HUES48 (cell line): ENCODE results near the gene DNASE1L3.

Source experiments
- H3K27ac ChIP-seq: one replicate; pipeline ENCODE4 v1.7.0; 2013; ENCODE audit warnings: low read depth, low read length, inconsistent platforms
- H3K27me3 ChIP-seq: 2 replicates; pipeline ENCODE4 v1.6.1; 2013; ENCODE audit warnings: mild to moderate bottlenecking, low read length; ENCODE audit not compliant: control insufficient read depth, insufficient read depth
- H3K36me3 ChIP-seq: 2 replicates; pipeline ENCODE4 v1.6.1; 2013; ENCODE audit warnings: low read length; ENCODE audit not compliant: control insufficient read depth, insufficient read depth
- H3K4me1 ChIP-seq: 2 replicates; pipeline ENCODE4 v1.6.1; 2013; ENCODE audit warnings: mild to moderate bottlenecking, low read length; ENCODE audit not compliant: control insufficient read depth, insufficient read depth
- H3K4me3 ChIP-seq: 2 replicates; pipeline ENCODE4 v1.5.1; 2013; ENCODE audit warnings: mild to moderate bottlenecking, low read depth, low read length
- H3K9ac ChIP-seq: 2 replicates; pipeline ENCODE4 v1.6.1; 2013; ENCODE audit warnings: mild to moderate bottlenecking, low read depth, low read length, moderate library complexity
- H3K9me3 ChIP-seq: 2 replicates; pipeline ENCODE4 v1.6.1; 2013; ENCODE audit warnings: low read length; ENCODE audit not compliant: control insufficient read depth, insufficient read depth

DNASE1L3 gene

GRCh38 chr3:58188173-58188564 lies 22.6 kb downstream of the DNASE1L3 start:
- no peaks in the 10 kb centered on the region for H3K9me3 ChIP-seq
- H3K4me1 ChIP-seq = peaks cover 5% of the 10 kb centered on the region; the same call in 1 of the 2 replicates
- no peak overlapping the region for H3K27ac ChIP-seq
- no peaks in the 10 kb centered on the region for H3K36me3 ChIP-seq
- no peak overlapping the region for H3K4me3 ChIP-seq
- H3K27me3 ChIP-seq = no peaks in the 10 kb centered on the region
- H3K9ac ChIP-seq = no peak overlapping the region

- Histone ChIP-seq H3K9ac (no peak overlapping the region), H3K4me1 (peaks cover 5% of the 10 kb centered on the region; the same call in 1 of the 2 replicates), H3K36me3 (no peaks in the 10 kb centered on the region), H3K27ac (no peak overlapping the region), H3K4me3 (no peak overlapping the region), H3K27me3 (no peaks in the 10 kb centered on the region), H3K9me3 (no peaks in the 10 kb centered on the region)
These were observed 25.8 kb downstream of the DNASE1L3 start for GRCh38 chr3:58184982-58185360.

GRCh38 chr3:58184309-58184981 lies 26.3 kb downstream of the DNASE1L3 start:
- H3K9me3 ChIP-seq = no peaks in the 10 kb centered on the region
- no peak overlapping the region for H3K4me3 ChIP-seq
- no peaks in the 10 kb centered on the region for H3K27me3 ChIP-seq
- H3K9ac ChIP-seq = no peak overlapping the region
- H3K4me1 ChIP-seq = peaks cover 5% of the 10 kb centered on the region; the same call in 1 of the 2 replicates
- H3K36me3 ChIP-seq = no peaks in the 10 kb centered on the region
- H3K27ac ChIP-seq = no peak overlapping the region

GRCh38 chr3:58183891-58184290 lies 26.9 kb downstream of the DNASE1L3 start:
- H3K36me3 ChIP-seq = no peaks in the 10 kb centered on the region
- H3K4me3 ChIP-seq = no peak overlapping the region
- no peaks in the 10 kb centered on the region for H3K9me3 ChIP-seq
- peaks cover under 1% of the 10 kb centered on the region; the same call in 1 of the 2 replicates for H3K4me1 ChIP-seq
- H3K9ac ChIP-seq = no peak overlapping the region
- no peak overlapping the region for H3K27ac ChIP-seq
- 0 out of 2 replicates have a peak, but pooled peaks cover under 1% of the 10 kb centered on the region for H3K27me3 ChIP-seq

- H3K4me1 ChIP-seq = no peaks in the 10 kb centered on the region
- no peak overlapping the region for H3K27ac ChIP-seq
- no peaks in the 10 kb centered on the region for H3K36me3 ChIP-seq
- no peaks in the 10 kb centered on the region for H3K9me3 ChIP-seq
- H3K27me3 ChIP-seq = peaks cover 7% of the 10 kb centered on the region; the same call in 1 of the 2 replicates
- no peak overlapping the region for H3K9ac ChIP-seq
- H3K4me3 ChIP-seq = no peak overlapping the region
These were observed 27.6 kb downstream of the DNASE1L3 start for GRCh38 chr3:58183221-58183620.

- no peaks in the 10 kb centered on the region for H3K36me3 ChIP-seq
- H3K4me3 ChIP-seq = no peak overlapping the region
- peaks cover 8% of the 10 kb centered on the region; the same call in 1 of the 2 replicates for H3K27me3 ChIP-seq
- no peak overlapping the region for H3K27ac ChIP-seq
- no peak overlapping the region for H3K9ac ChIP-seq
- H3K9me3 ChIP-seq = no peaks in the 10 kb centered on the region
- no peaks in the 10 kb centered on the region; the same call in 1 of the 2 replicates for H3K4me1 ChIP-seq
These were observed 29.7 kb downstream of the DNASE1L3 start for GRCh38 chr3:58180940-58181587.

- Histone ChIP-seq H3K36me3 (no peaks in the 10 kb centered on the region), H3K4me3 (no peak overlapping the region), H3K27ac (no peak overlapping the region), H3K4me1 (peaks cover 8% of the 10 kb centered on the region), H3K27me3 (peaks cover 8% of the 10 kb centered on the region; the same call in 1 of the 2 replicates), H3K9ac (no peak overlapping the region), H3K9me3 (no peaks in the 10 kb centered on the region)
These were observed 30.5 kb downstream of the DNASE1L3 start for GRCh38 chr3:58180099-58180880.

- Histone ChIP-seq H3K4me3 (no peak overlapping the region), H3K9ac (no peak overlapping the region), H3K4me1 (peaks cover 13% of the 10 kb centered on the region), H3K9me3 (no peaks in the 10 kb centered on the region), H3K27ac (no peak overlapping the region), H3K27me3 (peaks cover 8% of the 10 kb centered on the region; the same call in 1 of the 2 replicates), H3K36me3 (no peaks in the 10 kb centered on the region)
These were observed 31.3 kb downstream of the DNASE1L3 start for GRCh38 chr3:58179235-58180098.

GRCh38 chr3:58178528-58179234 lies 32.1 kb downstream of the DNASE1L3 start:
- no peak overlapping the region for H3K4me3 ChIP-seq
- H3K27ac ChIP-seq = no peak overlapping the region
- H3K36me3 ChIP-seq = no peaks in the 10 kb centered on the region
- no peaks in the 10 kb centered on the region for H3K9me3 ChIP-seq
- peaks cover 20% of the 10 kb centered on the region for H3K4me1 ChIP-seq
- peaks cover 8% of the 10 kb centered on the region; the same call in 1 of the 2 replicates for H3K27me3 ChIP-seq
- no peak overlapping the region for H3K9ac ChIP-seq
